Neural crest cell (in vitro differentiated cells): ENCODE results near the gene A2M. TPM values are rescaled to one million over a fixed set of nuclear protein-coding genes. Genes with fewer than 3 reads are reported as not detected.

Experiments used
- DNase-seq: peaks from one replicate; pipeline ENCODE4 v3.0.0; 2021; ENCODE audit warnings: low read depth, mixed read lengths, low spot score
- H3K27ac Mint-ChIP-seq: one replicate; pipeline ENCODE4 v1.8.0; 2021; ENCODE audit warnings: mild to moderate bottlenecking, mixed read lengths; ENCODE audit not compliant: unreplicated experiment
- H3K27me3 Mint-ChIP-seq: 2 replicates; pipeline ENCODE4 v1.8.0; 2021; ENCODE audit warnings: low read depth, mild to moderate bottlenecking, mixed read lengths
- H3K36me3 Mint-ChIP-seq: 2 replicates; pipeline ENCODE4 v1.8.0; 2021; ENCODE audit warnings: low read depth, mild to moderate bottlenecking, mixed read lengths
- H3K4me1 Mint-ChIP-seq: 2 replicates; pipeline ENCODE4 v1.8.0; 2021; ENCODE audit warnings: mixed read lengths
- H3K4me3 Mint-ChIP-seq: one replicate; pipeline ENCODE4 v1.8.0; 2021; ENCODE audit warnings: mild to moderate bottlenecking, mixed read lengths
- H3K9me3 Mint-ChIP-seq: 2 replicates; pipeline ENCODE4 v1.8.0; 2021; ENCODE audit warnings: mixed read lengths
- total RNA-seq: library from RNA; stranded (reverse); gene quantifications from 2 replicates; pipeline ENCODE4 v1.2.1, GENCODE V29; 2021
- TF ChIP-seq, protein P1 (sequence below): fragments of 200-600 bp; sonication (generic); conservative IDR thresholded peaks from 2 replicates; pipeline ENCODE4 v1.5.0; 2021; ENCODE audit warnings: antibody characterized with exemption, mild to moderate bottlenecking

The A2M gene
- total RNA-seq, 1 donor from 2014 or later, result 66.4 TPM

- Mint-ChIP-seq H3K27ac (no peak overlapping the region), H3K9me3 (no peaks in the 10 kb centered on the region), H3K4me3 (no peak overlapping the region), H3K36me3 (peaks cover 2% of the 10 kb centered on the region), H3K4me1 (no peaks in the 10 kb centered on the region), H3K27me3 (no peaks in the 10 kb centered on the region)
- DNase-seq, result no peak
- TF ChIP-seq, protein P1, sequence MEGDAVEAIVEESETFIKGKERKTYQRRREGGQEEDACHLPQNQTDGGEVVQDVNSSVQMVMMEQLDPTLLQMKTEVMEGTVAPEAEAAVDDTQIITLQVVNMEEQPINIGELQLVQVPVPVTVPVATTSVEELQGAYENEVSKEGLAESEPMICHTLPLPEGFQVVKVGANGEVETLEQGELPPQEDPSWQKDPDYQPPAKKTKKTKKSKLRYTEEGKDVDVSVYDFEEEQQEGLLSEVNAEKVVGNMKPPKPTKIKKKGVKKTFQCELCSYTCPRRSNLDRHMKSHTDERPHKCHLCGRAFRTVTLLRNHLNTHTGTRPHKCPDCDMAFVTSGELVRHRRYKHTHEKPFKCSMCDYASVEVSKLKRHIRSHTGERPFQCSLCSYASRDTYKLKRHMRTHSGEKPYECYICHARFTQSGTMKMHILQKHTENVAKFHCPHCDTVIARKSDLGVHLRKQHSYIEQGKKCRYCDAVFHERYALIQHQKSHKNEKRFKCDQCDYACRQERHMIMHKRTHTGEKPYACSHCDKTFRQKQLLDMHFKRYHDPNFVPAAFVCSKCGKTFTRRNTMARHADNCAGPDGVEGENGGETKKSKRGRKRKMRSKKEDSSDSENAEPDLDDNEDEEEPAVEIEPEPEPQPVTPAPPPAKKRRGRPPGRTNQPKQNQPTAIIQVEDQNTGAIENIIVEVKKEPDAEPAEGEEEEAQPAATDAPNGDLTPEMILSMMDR, result peak; percentile 86
These were observed 66.1 kb downstream of the A2M start for GRCh38 chr12:9049520-9050133.

GRCh38 chr12:9048930-9049329, 66.8 kb downstream of the A2M start:
- no peaks in the 10 kb centered on the region for H3K4me1 Mint-ChIP-seq
- TF ChIP-seq, protein P1, result no peak
- peaks cover 2% of the 10 kb centered on the region for H3K36me3 Mint-ChIP-seq
- H3K27me3 Mint-ChIP-seq, result no peaks in the 10 kb centered on the region
- no peak for DNase-seq
- H3K9me3 Mint-ChIP-seq, result no peaks in the 10 kb centered on the region
- no peak overlapping the region for H3K4me3 Mint-ChIP-seq
- H3K27ac Mint-ChIP-seq, result no peak overlapping the region

DNA sequence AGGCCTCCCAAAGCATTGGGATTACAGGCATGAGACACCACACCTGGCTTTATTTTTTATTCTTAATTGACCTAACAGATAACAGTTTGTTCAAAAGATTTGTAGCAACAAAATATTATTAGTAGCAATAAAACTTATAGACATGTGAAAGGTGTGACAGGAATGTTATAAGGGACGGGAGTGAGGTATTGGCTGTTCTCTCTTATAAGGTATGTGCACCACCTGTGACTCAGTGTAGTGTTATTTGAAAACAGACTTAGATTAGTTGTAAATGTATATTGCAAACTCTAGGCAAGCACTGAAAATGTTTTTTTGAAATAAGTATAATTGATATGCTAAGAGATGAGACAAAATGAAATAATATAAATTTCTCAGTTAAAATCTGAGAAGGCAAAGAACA, 68.6 kb downstream of the A2M start:
- H3K4me1 Mint-ChIP-seq, result no peaks in the 10 kb centered on the region

GRCh38 chr12:9043766-9044165, 72.0 kb downstream of the A2M start:
- Mint-ChIP-seq H3K4me3 (no peak overlapping the region), H3K27ac (no peak overlapping the region), H3K27me3 (no peaks in the 10 kb centered on the region), H3K4me1 (no peaks in the 10 kb centered on the region), H3K9me3 (no peaks in the 10 kb centered on the region), H3K36me3 (peaks cover 2% of the 10 kb centered on the region)
- DNase-seq, result no peak
- TF ChIP-seq, protein P1, result no peak

More for the DNA sequence above, 68.6 kb downstream of the A2M start:
- no peak for DNase-seq
- Mint-ChIP-seq H3K27ac (no peak overlapping the region), H3K36me3 (peaks cover 2% of the 10 kb centered on the region), H3K4me3 (no peak overlapping the region), H3K27me3 (no peaks in the 10 kb centered on the region), H3K9me3 (no peaks in the 10 kb centered on the region)
- TF ChIP-seq, protein P1, result no peak

GRCh38 chr12:9041321-9041720, 74.4 kb downstream of the A2M start:
- no peaks in the 10 kb centered on the region for H3K27me3 Mint-ChIP-seq

More at GRCh38 chr12:9041321-9041720, 74.4 kb downstream of the A2M start:
- TF ChIP-seq, protein P1, result no peak
- Mint-ChIP-seq H3K36me3 (peaks cover 2% of the 10 kb centered on the region), H3K4me3 (no peak overlapping the region), H3K4me1 (no peaks in the 10 kb centered on the region), H3K27ac (no peak overlapping the region), H3K9me3 (no peaks in the 10 kb centered on the region)
- DNase-seq, result no peak
